ENCODE data around the gene NUPR2. TPM values are rescaled to one million over a fixed set of nuclear protein-coding genes. Genes with fewer than 3 reads are reported as not detected.
"Not testable (repeated sequence)": the region's sequence is repeated elsewhere in the genome, so short reads cannot be mapped to it uniquely, and the experiment has no call there.

The NUPR2 gene
- total RNA-seq, 4 donors from 2014 or later = not detected

- Histone ChIP-seq H3K27me3 (no peaks in the 10 kb centered on the region), H3K4me3 (no peak overlapping the region), H3K27ac (no peak overlapping the region), H3K36me3 (peaks cover 0 to 58% (median 15%) of the 10 kb centered on the region in 3 donors), H3K4me1 (peaks cover 0 to 19% (median 3%) of the 10 kb centered on the region in 4 donors), H3K9me3 (no peaks in the 10 kb centered on the region)
- DNase-seq (ENCODE audit: low spot score in 2 of 2) = peak; percentile 43 to 63
- no peak for TF ChIP-seq POLR2A (IDR thresholded peaks at IDR 0.05)
- TF ChIP-seq EP300 (IDR thresholded peaks at IDR 0.05) = peak in 1 of 2 donors; percentile 46
- WGBS, 2 donors = 48 to 69% methylated on average over 5 of the region's 5 CpGs
Observed at GRCh38 chr7:56097700-56098099, 18.5 kb downstream of the NUPR2 start.

GRCh38 chr7:56092789-56093531, 23.3 kb downstream of the NUPR2 start, which contains the start of gene PHKG1:
PHKG1 (minus strand) TSS chr7:56092952; CDS start chr7:56088941, 4,011 bp downstream.
- Histone ChIP-seq H3K36me3 (peaks cover 0 to 37% (median 0%) of the 10 kb centered on the region in 3 donors), H3K4me3 (no peak within 1 kb of the TSS), H3K27me3 (no peaks in the 10 kb centered on the region), H3K27ac (peak within 1 kb of the TSS in 2 of 4 donors; percentile 21 to 48), H3K4me1 (peaks cover 0 to 29% (median 13%) of the 10 kb centered on the region in 4 donors), H3K9me3 (no peaks in the 10 kb centered on the region)
- DNase-seq (ENCODE audit: low spot score in 2 of 2) = peak; percentile 56 to 64
- WGBS, 2 donors = 36 to 45% methylated on average over 19 of the region's 19 CpGs
- peak; percentile 23 to 24 for TF ChIP-seq EP300 (IDR thresholded peaks at IDR 0.05)
- no peak for TF ChIP-seq POLR2A (IDR thresholded peaks at IDR 0.05)
- TF ChIP-seq, protein P1, sequence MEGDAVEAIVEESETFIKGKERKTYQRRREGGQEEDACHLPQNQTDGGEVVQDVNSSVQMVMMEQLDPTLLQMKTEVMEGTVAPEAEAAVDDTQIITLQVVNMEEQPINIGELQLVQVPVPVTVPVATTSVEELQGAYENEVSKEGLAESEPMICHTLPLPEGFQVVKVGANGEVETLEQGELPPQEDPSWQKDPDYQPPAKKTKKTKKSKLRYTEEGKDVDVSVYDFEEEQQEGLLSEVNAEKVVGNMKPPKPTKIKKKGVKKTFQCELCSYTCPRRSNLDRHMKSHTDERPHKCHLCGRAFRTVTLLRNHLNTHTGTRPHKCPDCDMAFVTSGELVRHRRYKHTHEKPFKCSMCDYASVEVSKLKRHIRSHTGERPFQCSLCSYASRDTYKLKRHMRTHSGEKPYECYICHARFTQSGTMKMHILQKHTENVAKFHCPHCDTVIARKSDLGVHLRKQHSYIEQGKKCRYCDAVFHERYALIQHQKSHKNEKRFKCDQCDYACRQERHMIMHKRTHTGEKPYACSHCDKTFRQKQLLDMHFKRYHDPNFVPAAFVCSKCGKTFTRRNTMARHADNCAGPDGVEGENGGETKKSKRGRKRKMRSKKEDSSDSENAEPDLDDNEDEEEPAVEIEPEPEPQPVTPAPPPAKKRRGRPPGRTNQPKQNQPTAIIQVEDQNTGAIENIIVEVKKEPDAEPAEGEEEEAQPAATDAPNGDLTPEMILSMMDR (IDR thresholded peaks at IDR 0.05) = peak in 3 of 5 experiments; percentile 24 to 49 (median 28)

- H3K27me3 ChIP-seq; DNase-seq (ENCODE audit: low spot score in 2 of 2); H3K4me3 ChIP-seq; H3K9me3 ChIP-seq: not testable (repeated sequence)
- Histone ChIP-seq H3K4me1 (peaks cover 0 to 24% (median 13%) of the 10 kb centered on the region in 4 donors), H3K27ac (peak overlapping the region in 2 of 4 donors; percentile 21 to 48), H3K36me3 (peaks cover 0 to 36% (median 0%) of the 10 kb centered on the region in 3 donors)
- 59 to 63% methylated on average over 6 of the region's 6 CpGs for WGBS, 2 donors
Observed at GRCh38 chr7:56092388-56092787, 23.8 kb downstream of the NUPR2 start.

GRCh38 chr7:56091591-56091990, 24.6 kb downstream of the NUPR2 start:
- H3K4me3 ChIP-seq = no peak overlapping the region

DNA sequence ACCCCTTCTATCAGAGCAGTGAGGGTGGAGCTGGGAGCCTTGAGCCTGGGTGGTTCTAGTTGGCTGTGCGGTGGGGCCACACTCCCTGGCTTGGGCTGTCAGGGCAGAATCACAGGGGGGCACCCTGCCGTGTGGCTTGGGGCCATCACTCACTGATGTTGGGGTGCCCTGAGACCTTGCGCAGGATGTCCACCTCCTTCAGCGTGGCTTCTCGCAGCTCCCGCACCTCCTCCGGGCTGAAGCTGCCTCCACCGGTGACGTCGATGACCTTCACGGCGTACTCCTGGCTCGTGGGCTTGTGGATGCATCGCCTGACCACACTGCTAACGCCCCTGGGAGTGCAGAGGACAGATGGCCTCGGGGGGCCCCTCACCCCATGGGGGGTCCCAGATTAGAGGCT, 28.8 kb downstream of the NUPR2 start:
- Histone ChIP-seq H3K27me3 (no peaks in the 10 kb centered on the region), H3K9me3 (no peaks in the 10 kb centered on the region), H3K4me1 (peaks cover 0 to 19% (median 7%) of the 10 kb centered on the region in 4 donors), H3K27ac (no peak overlapping the region), H3K4me3 (no peak overlapping the region), H3K36me3 (peaks cover 0 to 48% (median 0%) of the 10 kb centered on the region in 3 donors)
- DNase-seq (ENCODE audit: low spot score in 2 of 2) = no peak
- TF ChIP-seq, protein P1 (IDR thresholded peaks at IDR 0.05) = no peak
- TF ChIP-seq POLR2A (IDR thresholded peaks at IDR 0.05) = no peak
- WGBS, 2 donors = 86 to 88% methylated on average over 15 to 16 of the region's 16 CpGs

More at GRCh38 chr7:56091591-56091990, 24.6 kb downstream of the NUPR2 start:
- no peak for DNase-seq (ENCODE audit: low spot score in 2 of 2)
- Histone ChIP-seq H3K9me3 (no peaks in the 10 kb centered on the region), H3K27ac (peak overlapping the region in 2 of 4 donors; percentile 21 to 48), H3K36me3 (peaks cover 0 to 35% (median 0%) of the 10 kb centered on the region in 3 donors), H3K4me1 (peaks cover 0 to 21% (median 13%) of the 10 kb centered on the region in 4 donors), H3K27me3 (no peaks in the 10 kb centered on the region)
- TF ChIP-seq, protein P1 (IDR thresholded peaks at IDR 0.05) = no peak
- TF ChIP-seq POLR2A (IDR thresholded peaks at IDR 0.05) = no peak
- no peak for TF ChIP-seq EP300 (IDR thresholded peaks at IDR 0.05)
- WGBS, 2 donors = 77 to 89% methylated on average over 3 of the region's 3 CpGs

DNA sequence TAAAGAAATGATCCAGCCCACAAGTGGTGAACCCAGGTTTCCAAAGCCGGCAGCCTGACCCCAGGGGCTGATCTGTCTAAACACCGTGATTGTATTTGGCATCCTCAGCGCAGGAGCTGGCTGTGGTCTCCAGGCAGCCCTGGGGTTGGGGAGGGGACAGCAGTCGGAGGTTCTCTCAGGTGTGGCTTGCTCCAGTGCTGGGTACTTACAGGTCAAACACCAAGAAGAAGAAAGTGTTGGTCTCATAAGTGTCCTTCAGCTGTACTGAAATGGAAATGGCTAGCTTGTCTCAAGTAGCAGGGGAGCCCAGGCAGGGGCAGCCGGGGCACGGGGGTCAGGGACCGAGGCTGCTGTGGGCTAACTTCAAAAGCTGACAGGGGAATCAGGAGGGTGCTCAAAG, 29.5 kb downstream of the NUPR2 start:
- DNase-seq (ENCODE audit: low spot score in 2 of 2) = no peak
- Histone ChIP-seq H3K36me3 (peaks cover 0 to 54% (median 0%) of the 10 kb centered on the region in 3 donors), H3K27ac (no peak overlapping the region), H3K4me1 (peaks cover 0 to 12% (median under 1%) of the 10 kb centered on the region in 4 donors), H3K9me3 (no peaks in the 10 kb centered on the region), H3K27me3 (no peaks in the 10 kb centered on the region), H3K4me3 (no peak overlapping the region)
- TF ChIP-seq EP300 (IDR thresholded peaks at IDR 0.05) (no peak), POLR2A (IDR thresholded peaks at IDR 0.05) (no peak)
- TF ChIP-seq, protein P1 (IDR thresholded peaks at IDR 0.05) = no peak
- WGBS, 2 donors = 90 to 95% methylated on average over 7 of the region's 7 CpGs

All from tibial nerve (tissue), 4 donors.